Testis (tissue), 3 donors: ENCODE data around the gene UBTD2. TPM values are rescaled to one million over a fixed set of nuclear protein-coding genes. Genes with fewer than 3 reads are reported as not detected.

Source experiments
- DNase-seq: peaks from one replicate; pipeline ENCODE4 v3.0.0-alpha.2; 2019
- H3K27ac ChIP-seq, 2 donors: fragments of 200-600 bp; sonication (generic); one replicate each; pipeline ENCODE4 v1.5.1; 2019
- H3K27me3 ChIP-seq: fragments of 200-600 bp; sonication (generic); one replicate; pipeline ENCODE4 v1.5.1; 2019
- H3K36me3 ChIP-seq: fragments of 200-600 bp; sonication (generic); one replicate; pipeline ENCODE4 v1.5.1; 2017; ENCODE audit warnings: low read depth; ENCODE audit errors: missing control alignments
- H3K4me1 ChIP-seq: fragments of 200-600 bp; sonication (generic); one replicate; pipeline ENCODE4 v1.5.1; 2019
- H3K4me3 ChIP-seq, 2 donors: fragments of 200-600 bp; sonication (generic); one replicate each; pipeline ENCODE4 v1.5.1; 2017 to 2019
- H3K9me3 ChIP-seq: fragments of 200-600 bp; sonication (generic); one replicate; pipeline ENCODE4 v1.5.1; 2017
- CTCF ChIP-seq, 3 experiments: fragments of 450-650 bp in 2 of 3; fragments of 200-600 bp in 1 of 3; sonication (generic) in 1 of 3; IDR thresholded peaks; one replicate each; pipeline ENCODE4 v1.5.1; 2016 to 2019; ENCODE audit warnings: antibody characterized with exemption in 3 of 3, mild to moderate bottlenecking in 2 of 3, moderate library complexity in 1 of 3
- POLR2A ChIP-seq: fragments of 450-650 bp; IDR thresholded peaks from one replicate; pipeline ENCODE4 v1.6.1; 2017; ENCODE audit warnings: antibody characterized with exemption, mild to moderate bottlenecking, moderate library complexity
- WGBS, 2 donors: methylation state at CpG; one replicate each; pipeline ENCODE4 v1.1.5; 2018; 5-methylcytosine and 5-hydroxymethylcytosine counted together
- intact Hi-C: fragments of 100-400 bp; cut with DNase I; formaldehyde crosslinking; loops from one replicate; pipeline ENCODE4 v1.15.1; 2023; ENCODE audit warnings: low total_unique reads
- polyA plus RNA-seq: library from polyadenylated mRNA; stranded (reverse); fragments of 350-450 nt; fragmentation: Illumina TruSeq; extraction: RNeasy Lipid Tissue Mini Kit (QIAGEN cat#74804); gene quantifications from one replicate; pipeline ENCODE4 v1.2.3, GENCODE V29; 2014; ENCODE audit warnings: low read depth, low replicate concordance; ENCODE audit not compliant: insufficient read depth
- total RNA-seq, 2 donors: library from RNA; depleted of rRNA; stranded (reverse); fragments of >200 nt; gene quantifications; one replicate each; pipeline ENCODE4 v1.2.3, GENCODE V29; 2016

UBTD2 gene
- total and polyA plus RNA-seq, 3 donors from 2014 or later, result 41.2 to 53.9 (median 51.8) TPM

- Histone ChIP-seq H3K4me1 (peaks cover 4% of the 10 kb centered on the region), H3K27ac (no peak overlapping the region), H3K36me3 (no peaks in the 10 kb centered on the region), H3K4me3 (no peak overlapping the region), H3K27me3 (no peaks in the 10 kb centered on the region), H3K9me3 (no peaks in the 10 kb centered on the region)
- TF ChIP-seq CTCF (IDR thresholded peaks at IDR 0.05) (no peak), POLR2A (no peak)
- WGBS, 2 donors, result 89% methylated on average over 4 of the region's 4 CpGs
- DNase-seq, result no peak
- intact Hi-C loops, result no loop called here
Observed at GRCh38 chr5:172234031-172234430, 49.5 kb downstream of the UBTD2 start.

GRCh38 chr5:172229904-172230303 is 53.7 kb downstream of the UBTD2 start:
- no peak for DNase-seq
- intact Hi-C loops, result no loop called here
- no peaks in the 10 kb centered on the region for H3K27me3 ChIP-seq
- WGBS, 2 donors, result 97 to 100% methylated on average over 1 of the region's 1 CpG
- H3K36me3 ChIP-seq, result no peaks in the 10 kb centered on the region
- TF ChIP-seq POLR2A (no peak), CTCF (IDR thresholded peaks at IDR 0.05) (no peak)
- no peaks in the 10 kb centered on the region for H3K9me3 ChIP-seq
- peaks cover 4% of the 10 kb centered on the region for H3K4me1 ChIP-seq
- no peak overlapping the region for H3K27ac ChIP-seq
- no peak overlapping the region for H3K4me3 ChIP-seq

- DNase-seq, result no peak
- no peak for TF ChIP-seq CTCF (IDR thresholded peaks at IDR 0.05)
- no peak for TF ChIP-seq POLR2A
- no peak overlapping the region for H3K4me3 ChIP-seq
- no peaks in the 10 kb centered on the region for H3K4me1 ChIP-seq
- H3K36me3 ChIP-seq, result no peaks in the 10 kb centered on the region
- 76 to 79% methylated on average over 1 of the region's 1 CpG for WGBS, 2 donors
- H3K27me3 ChIP-seq, result no peaks in the 10 kb centered on the region
- intact Hi-C loops, result no loop called here
- no peaks in the 10 kb centered on the region for H3K9me3 ChIP-seq
- H3K27ac ChIP-seq, result no peak overlapping the region
Observed at GRCh38 chr5:172224996-172225395, 58.6 kb downstream of the UBTD2 start.

- no peak for DNase-seq
- Histone ChIP-seq H3K36me3 (no peaks in the 10 kb centered on the region), H3K4me3 (no peak overlapping the region), H3K9me3 (no peaks in the 10 kb centered on the region), H3K4me1 (no peaks in the 10 kb centered on the region), H3K27me3 (no peaks in the 10 kb centered on the region), H3K27ac (no peak overlapping the region)
- WGBS, 2 donors, result 83 to 88% methylated on average over 10 of the region's 10 CpGs
- no peak for TF ChIP-seq CTCF (IDR thresholded peaks at IDR 0.05)
- TF ChIP-seq POLR2A, result no peak
- intact Hi-C loops, result no loop called here
Observed at GRCh38 chr5:172223901-172224873, 59.4 kb downstream of the UBTD2 start.

- no peaks in the 10 kb centered on the region for H3K4me1 ChIP-seq
- no peak overlapping the region for H3K4me3 ChIP-seq
- no peaks in the 10 kb centered on the region for H3K36me3 ChIP-seq
- no peak for DNase-seq
- no peaks in the 10 kb centered on the region for H3K27me3 ChIP-seq
- no peak overlapping the region for H3K27ac ChIP-seq
- intact Hi-C loops, result no loop called here
- no peak for TF ChIP-seq CTCF (IDR thresholded peaks at IDR 0.05)
- TF ChIP-seq POLR2A, result no peak
- H3K9me3 ChIP-seq, result no peaks in the 10 kb centered on the region
- WGBS, 2 donors, result 91 to 95% methylated on average over 2 of the region's 2 CpGs
Observed at GRCh38 chr5:172219296-172219695, 64.3 kb downstream of the UBTD2 start.
